HUES64 (cell line): ENCODE data around the gene LATS2.

Experiments used
- H3K27ac ChIP-seq: 2 replicates; pipeline ENCODE4 v1.7.0; 2013; ENCODE audit warnings: low read depth, low read length, inconsistent platforms
- H3K27me3 ChIP-seq: 2 replicates; pipeline ENCODE4 v1.6.1; 2013; ENCODE audit warnings: mild to moderate bottlenecking, low read length; ENCODE audit not compliant: insufficient read depth
- H3K36me3 ChIP-seq: 2 replicates; pipeline ENCODE4 v1.6.1; 2013; ENCODE audit warnings: mild to moderate bottlenecking, low read length; ENCODE audit not compliant: insufficient read depth
- H3K4me1 ChIP-seq: 2 replicates; pipeline ENCODE4 v1.6.1; 2013; ENCODE audit warnings: mild to moderate bottlenecking, low read length, moderate library complexity; ENCODE audit not compliant: insufficient read depth
- H3K4me3 ChIP-seq: 2 replicates; pipeline ENCODE4 v1.5.1; 2013; ENCODE audit warnings: mild to moderate bottlenecking, low read length, moderate library complexity
- H3K9ac ChIP-seq: 2 replicates; pipeline ENCODE4 v1.6.1; 2013; ENCODE audit warnings: mild to moderate bottlenecking, low read depth, low read length
- H3K9me3 ChIP-seq: 2 replicates; pipeline ENCODE4 v1.6.1; 2013; ENCODE audit warnings: low read depth, low read length; ENCODE audit not compliant: insufficient read depth
- WGBS: fragments of 150-250, 120-280 bp; methylation state at CpG from one replicate; pipeline ENCODE4 v1.1.7; 2013; ENCODE audit warnings: missing lambda C conversion rate; 5-methylcytosine and 5-hydroxymethylcytosine counted together

The LATS2 gene

DNA sequence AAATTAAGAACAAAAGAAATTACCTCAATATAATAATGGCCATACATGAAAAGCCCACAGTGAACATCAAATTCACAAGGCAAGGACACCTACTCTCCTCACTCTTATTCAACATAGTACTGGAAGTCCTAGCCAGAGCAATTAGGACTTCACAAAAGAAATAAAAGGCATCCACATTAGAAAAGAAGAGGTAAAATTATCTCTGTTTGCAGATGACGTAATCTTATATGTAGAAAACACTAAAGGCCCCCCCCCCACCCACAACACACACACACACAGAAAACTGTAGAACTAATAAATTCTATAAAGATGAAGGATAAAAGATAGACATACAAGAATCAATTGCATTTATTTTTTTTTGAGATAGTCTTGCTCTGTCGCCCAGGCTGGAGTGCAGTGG, 25.5 kb upstream of the LATS2 start:
- Histone ChIP-seq H3K27me3 (no peaks in the 10 kb centered on the region), H3K27ac (no peak overlapping the region), H3K9me3 (no peaks in the 10 kb centered on the region), H3K36me3 (no peaks in the 10 kb centered on the region), H3K9ac (no peak overlapping the region), H3K4me1 (no peaks in the 10 kb centered on the region), H3K4me3 (no peak overlapping the region)
- WGBS, result 96% methylated on average over 1 of the region's 2 CpGs

DNA sequence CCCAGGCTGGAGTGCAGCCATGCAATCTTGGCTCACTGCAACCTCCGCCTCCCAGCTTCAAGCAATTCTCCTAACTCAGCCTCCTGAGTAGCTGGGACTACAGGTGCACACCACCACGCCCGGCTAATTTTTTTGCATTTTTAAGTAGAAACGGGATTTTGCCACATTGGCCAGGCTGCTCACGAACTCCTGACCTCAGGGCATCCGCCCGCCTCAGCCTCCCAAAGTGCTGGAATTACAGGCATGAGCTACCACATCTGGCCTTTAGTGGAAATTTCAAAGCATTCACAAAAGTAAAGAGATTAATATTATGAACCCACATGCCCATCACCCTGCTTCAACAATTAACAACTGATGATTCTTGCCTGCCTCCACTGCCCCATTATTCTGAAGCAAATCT, 20.5 kb upstream of the LATS2 start:
- no peaks in the 10 kb centered on the region for H3K27me3 ChIP-seq
- no peak overlapping the region for H3K9ac ChIP-seq
- no peaks in the 10 kb centered on the region for H3K36me3 ChIP-seq
- H3K4me1 ChIP-seq, result no peaks in the 10 kb centered on the region; the same call in 1 of the 2 replicates
- 96% methylated on average over 7 of the region's 7 CpGs for WGBS
- no peak overlapping the region for H3K27ac ChIP-seq
- H3K4me3 ChIP-seq, result no peak overlapping the region
- no peaks in the 10 kb centered on the region for H3K9me3 ChIP-seq

GRCh38 chr13:21080593-21080891, 19.2 kb upstream of the LATS2 start:
- 91% methylated on average over 3 of the region's 3 CpGs for WGBS

GRCh38 chr13:21079761-21080592, 18.6 kb upstream of the LATS2 start:
- Histone ChIP-seq H3K27me3 (no peaks in the 10 kb centered on the region), H3K9ac (no peak overlapping the region), H3K36me3 (no peaks in the 10 kb centered on the region), H3K4me1 (peaks cover 2% of the 10 kb centered on the region; the same call in 1 of the 2 replicates), H3K4me3 (no peak overlapping the region), H3K27ac (no peak overlapping the region), H3K9me3 (no peaks in the 10 kb centered on the region)
- WGBS, result 87% methylated on average over 14 of the region's 14 CpGs

More at GRCh38 chr13:21080593-21080891, 19.2 kb upstream of the LATS2 start:
- no peaks in the 10 kb centered on the region for H3K27me3 ChIP-seq
- H3K36me3 ChIP-seq, result no peaks in the 10 kb centered on the region
- no peaks in the 10 kb centered on the region; the same call in 1 of the 2 replicates for H3K4me1 ChIP-seq
- no peak overlapping the region for H3K9ac ChIP-seq
- H3K9me3 ChIP-seq, result no peaks in the 10 kb centered on the region
- H3K4me3 ChIP-seq, result no peak overlapping the region
- H3K27ac ChIP-seq, result no peak overlapping the region

DNA sequence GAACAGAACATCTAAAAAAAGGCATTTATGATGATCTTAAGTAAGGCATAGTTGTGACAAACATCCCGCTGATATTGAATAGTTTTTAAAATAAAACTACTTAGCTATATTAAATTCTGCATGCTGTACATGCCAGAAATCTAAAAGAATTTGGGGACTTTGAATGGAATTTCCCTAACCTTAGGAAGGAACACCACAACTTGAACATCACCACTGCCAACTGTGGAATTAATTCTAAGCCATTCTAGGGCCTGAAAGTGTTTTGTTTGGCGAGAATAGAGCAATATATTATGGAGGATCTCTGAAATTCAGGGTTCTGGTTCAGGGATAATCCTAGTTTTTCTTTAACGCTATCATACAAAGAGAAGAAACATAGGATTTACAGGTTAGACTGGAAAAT, 17.8 kb upstream of the LATS2 start:
- no peak overlapping the region for H3K9ac ChIP-seq
- H3K9me3 ChIP-seq, result no peaks in the 10 kb centered on the region
- no peak overlapping the region for H3K27ac ChIP-seq
- H3K4me1 ChIP-seq, result peaks cover 8% of the 10 kb centered on the region; the same call in 1 of the 2 replicates
- H3K27me3 ChIP-seq, result no peaks in the 10 kb centered on the region
- 100% methylated on average over 2 of the region's 3 CpGs for whole genome bisulfite sequencing
- no peaks in the 10 kb centered on the region for H3K36me3 ChIP-seq
- no peak overlapping the region for H3K4me3 ChIP-seq

DNA sequence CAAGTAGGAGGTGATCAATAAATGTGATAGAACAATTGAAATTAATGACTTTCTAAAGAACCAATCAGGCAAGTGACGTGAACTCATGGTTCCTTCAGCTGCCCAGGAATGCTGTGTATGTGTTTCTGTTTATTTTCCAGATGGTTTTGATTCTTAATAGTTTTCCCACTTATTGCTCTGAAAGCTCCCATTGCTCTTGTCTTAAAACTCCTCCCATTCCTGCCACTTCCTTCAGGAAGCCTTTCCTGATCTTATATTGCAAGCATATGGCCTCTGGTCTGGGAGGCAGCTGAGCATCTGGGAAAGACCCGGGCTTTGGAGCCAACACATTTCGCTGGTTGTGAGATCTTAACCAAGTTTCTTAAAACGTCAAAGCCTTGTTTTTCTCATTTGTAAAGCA, 17.1 kb upstream of the LATS2 start:
- no peak overlapping the region for H3K27ac ChIP-seq
- H3K9me3 ChIP-seq, result no peaks in the 10 kb centered on the region
- 89% methylated on average over 4 of the region's 4 CpGs for WGBS
- no peak overlapping the region for H3K9ac ChIP-seq
- H3K4me3 ChIP-seq, result no peak overlapping the region
- no peaks in the 10 kb centered on the region for H3K36me3 ChIP-seq
- no peaks in the 10 kb centered on the region for H3K27me3 ChIP-seq
- H3K4me1 ChIP-seq, result peaks cover 8% of the 10 kb centered on the region; the same call in 1 of the 2 replicates

DNA sequence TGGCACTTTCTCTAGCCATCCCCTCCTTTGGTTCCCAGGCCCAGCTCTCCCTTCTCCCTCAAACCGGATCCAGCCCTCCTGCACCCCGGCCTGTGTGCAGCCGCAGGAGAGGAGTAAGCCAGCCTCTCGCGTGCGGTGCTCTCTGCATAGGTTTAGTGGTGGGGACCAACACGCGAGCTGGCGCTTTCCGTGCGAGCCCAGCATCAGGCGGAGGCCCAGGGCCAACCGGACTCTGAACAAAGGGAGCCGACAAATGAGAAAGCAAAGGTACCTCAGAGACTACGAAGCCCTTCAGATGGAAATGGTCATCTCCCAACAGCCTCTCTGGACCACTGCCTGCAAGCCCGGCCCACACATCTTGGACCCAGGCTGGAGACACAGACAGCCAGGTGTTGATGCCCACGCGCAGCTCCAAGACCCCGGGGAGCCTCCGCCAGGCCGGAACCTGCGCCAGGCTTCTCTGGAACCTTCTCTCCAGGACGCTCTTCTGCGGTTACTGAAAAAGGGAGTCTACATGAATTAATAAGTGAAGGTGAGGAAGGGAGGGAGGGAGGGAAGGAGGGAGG, 16.5 kb upstream of the LATS2 start:
- Histone ChIP-seq H3K36me3 (no peaks in the 10 kb centered on the region), H3K4me3 (no peak overlapping the region), H3K9ac (no peak overlapping the region), H3K27ac (no peak overlapping the region), H3K4me1 (peaks cover 8% of the 10 kb centered on the region; the same call in 1 of the 2 replicates), H3K9me3 (no peaks in the 10 kb centered on the region), H3K27me3 (no peaks in the 10 kb centered on the region)
- WGBS, result 92% methylated on average over 24 of the region's 24 CpGs

DNA sequence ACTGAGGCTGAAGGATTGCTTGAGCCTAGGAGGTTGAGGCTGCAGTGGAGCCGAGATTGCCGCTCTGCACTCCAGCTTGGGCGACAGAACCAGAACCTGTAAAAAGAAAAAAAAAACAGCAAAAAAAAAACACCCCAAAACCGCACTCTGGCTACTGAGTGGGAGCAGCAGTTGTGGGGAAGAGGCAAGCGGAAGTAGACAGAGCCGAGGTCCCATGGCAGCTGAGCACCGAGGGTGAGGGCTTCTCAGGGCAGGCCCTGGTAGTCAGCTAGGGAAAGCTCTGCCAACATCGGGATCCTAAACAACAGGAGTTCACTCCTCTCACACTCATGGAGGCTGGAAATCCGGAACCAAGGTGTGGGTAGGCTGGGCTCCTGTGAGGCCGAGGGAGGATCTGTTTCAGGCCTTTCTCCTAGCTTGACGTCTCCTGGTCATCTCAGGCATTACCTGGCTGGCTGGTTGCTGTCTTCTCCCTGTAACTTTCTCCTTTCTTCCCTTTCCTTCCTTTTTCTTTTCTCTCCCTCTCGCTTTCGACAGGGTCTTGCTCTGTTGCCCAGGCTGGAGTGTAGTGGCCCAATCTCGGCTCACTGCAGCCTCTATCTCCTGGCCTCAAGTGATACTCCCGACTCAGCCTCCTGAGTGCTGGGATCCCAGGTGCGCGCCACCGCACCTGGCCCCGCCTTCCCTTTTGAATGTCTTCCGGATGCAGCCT, 15.8 kb upstream of the LATS2 start:
- Histone ChIP-seq H3K27ac (no peak overlapping the region), H3K9me3 (no peaks in the 10 kb centered on the region), H3K4me3 (no peak overlapping the region), H3K36me3 (no peaks in the 10 kb centered on the region), H3K9ac (no peak overlapping the region), H3K4me1 (peaks cover 8% of the 10 kb centered on the region; the same call in 1 of the 2 replicates), H3K27me3 (no peaks in the 10 kb centered on the region)
- WGBS, result 90% methylated on average over 20 of the region's 20 CpGs

- 79% methylated on average over 16 of the region's 18 CpGs for WGBS
- Histone ChIP-seq H3K36me3 (no peaks in the 10 kb centered on the region), H3K4me3 (peak overlapping the region; percentile 32; the same call in 1 of the 2 replicates), H3K27me3 (no peaks in the 10 kb centered on the region), H3K9me3 (no peaks in the 10 kb centered on the region), H3K9ac (no peak overlapping the region), H3K4me1 (peaks cover 8% of the 10 kb centered on the region; the same call in 1 of the 2 replicates), H3K27ac (no peak overlapping the region)
These were observed 14.9 kb upstream of the LATS2 start for GRCh38 chr13:21076253-21076652.

DNA sequence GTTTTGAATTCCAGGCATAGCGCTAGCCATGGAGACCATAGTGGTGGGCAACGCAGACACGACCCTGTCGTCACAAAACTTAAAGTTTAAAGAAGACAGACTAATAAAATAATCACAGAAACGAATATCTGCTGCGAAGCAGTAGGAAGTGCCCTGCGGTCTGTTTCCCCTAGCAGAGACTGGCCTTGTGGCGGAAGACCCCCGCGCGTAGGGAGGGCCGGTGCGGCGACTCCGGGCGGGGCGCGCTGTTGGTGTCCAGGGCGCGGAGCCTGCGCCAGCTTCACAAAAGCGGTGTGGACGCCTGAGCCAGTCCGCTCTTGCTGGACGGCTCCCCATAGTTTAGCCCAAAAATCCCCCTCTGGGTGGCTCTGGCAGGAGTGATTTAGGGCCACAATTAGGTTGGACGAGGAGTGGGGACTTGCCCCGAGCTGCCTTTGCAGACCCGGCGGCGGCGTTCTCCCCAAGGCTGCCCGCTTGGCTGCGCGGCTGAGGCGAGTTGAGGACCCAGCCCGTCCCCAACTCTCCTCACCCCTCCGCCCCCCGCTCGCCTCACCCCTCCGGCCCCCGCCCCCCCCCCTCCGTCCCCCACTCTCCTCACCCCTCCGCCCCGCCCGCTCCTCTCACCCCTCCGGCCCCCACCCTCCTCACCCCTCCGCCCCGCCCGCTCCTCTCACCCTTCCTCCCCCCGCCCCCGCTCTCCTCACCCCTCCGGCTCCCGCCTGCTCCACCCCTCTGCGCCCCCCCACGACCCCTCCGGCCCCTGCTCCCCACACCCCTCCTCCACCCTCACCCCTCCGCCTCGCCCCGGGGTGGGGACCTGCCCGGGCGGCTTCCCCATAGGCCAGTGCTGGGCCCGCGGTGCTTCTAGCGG, 14.2 kb upstream of the LATS2 start:
- Histone ChIP-seq H3K27ac (peak overlapping the region; percentile 81), H3K9ac (peak overlapping the region; percentile 86)

More for the DNA sequence above, 14.2 kb upstream of the LATS2 start:
- WGBS, result 3% methylated on average over 43 of the region's 64 CpGs
- Histone ChIP-seq H3K27me3 (no peaks in the 10 kb centered on the region), H3K36me3 (no peaks in the 10 kb centered on the region), H3K9me3 (no peaks in the 10 kb centered on the region), H3K4me1 (peaks cover 8% of the 10 kb centered on the region; the same call in 1 of the 2 replicates), H3K4me3 (peak overlapping the region; percentile 68)
